Transverse colon (tissue), 4 donors: ENCODE measurements around the gene GEMIN5.

ENCODE experiments used
- CTCF ChIP-seq, 5 experiments: fragments of 200-600 bp in 3 of 5; fragments of 450-650 bp in 2 of 5; sonication (generic) in 3 of 5; IDR thresholded peaks; 1 replicate in 2 of 5; 2 replicates in 3 of 5; pipeline ENCODE4 v1.5.1; 2016 to 2017; ENCODE audit warnings: antibody characterized with exemption in 5 of 5, inconsistent platforms in 3 of 5, mild to moderate bottlenecking in 2 of 5, moderate library complexity in 1 of 5
- EP300 ChIP-seq: sonication (generic); formaldehyde crosslinking; IDR thresholded peaks from one replicate; pipeline ENCODE4 v1.6.1; 2017; ENCODE audit warnings: antibody characterized with exemption, low read depth
- POLR2AphosphoS5 ChIP-seq, 3 donors: sonication (generic); formaldehyde crosslinking; IDR thresholded peaks; one replicate each; pipeline ENCODE4 v1.6.1; 2016; ENCODE audit warnings: antibody characterized with exemption in 3 of 3

- TF ChIP-seq CTCF (IDR thresholded peaks at IDR 0.05): no peak
- no peak for TF ChIP-seq POLR2AphosphoS5 (IDR thresholded peaks at IDR 0.05)
- no peak for TF ChIP-seq EP300
These were observed 88.2 kb downstream of the GEMIN5 start for GRCh38 chr5:154849791-154850201.
